CD4-positive, alpha-beta T cell treated with Interleukin-2 at 100 ng/mL for 4 hours (primary cell): ENCODE measurements around the gene ADCK1.
"Not testable (repeated sequence)": the region's sequence is repeated elsewhere in the genome, so short reads cannot be mapped to it uniquely, and the experiment has no call there.

ENCODE experiments used
- DNase-seq: peaks from one replicate; pipeline ENCODE4 v3.0.0-alpha.2; 2020; ENCODE audit warnings: low spot score

Gene ADCK1

GRCh38 chr14:77950371-77951063 lies 150.6 kb downstream of the ADCK1 start:
- no peak for DNase-seq

- DNase-seq, result no peak
Measured at GRCh38 chr14:77955816-77956484, 156.0 kb downstream of the ADCK1 start.

DNA sequence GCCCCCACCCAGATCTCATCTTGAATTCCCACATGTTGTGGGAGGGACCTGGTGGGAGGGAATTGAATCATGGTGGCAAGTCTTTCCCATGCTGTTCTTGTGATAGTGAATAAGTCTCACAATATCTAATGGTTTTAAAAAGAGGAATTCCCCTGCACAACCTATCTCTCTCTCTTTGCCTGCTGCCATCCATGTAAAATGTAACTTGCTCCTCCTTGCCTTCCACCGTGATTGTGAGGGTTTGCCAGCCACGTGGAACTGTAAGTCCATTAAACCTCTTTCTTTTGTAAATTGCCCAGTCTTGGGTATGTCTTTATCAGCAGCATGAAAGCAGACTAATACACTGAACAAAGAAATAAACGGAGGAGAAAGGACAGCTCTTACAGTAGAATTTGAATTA lies 159.8 kb downstream of the ADCK1 start:
- DNase-seq, result not testable (repeated sequence)

- DNase-seq, result no peak
Measured at GRCh38 chr14:77961847-77962580, 162.1 kb downstream of the ADCK1 start.

- DNase-seq, result no peak
Measured at GRCh38 chr14:77962731-77963520, 163.0 kb downstream of the ADCK1 start.

DNA sequence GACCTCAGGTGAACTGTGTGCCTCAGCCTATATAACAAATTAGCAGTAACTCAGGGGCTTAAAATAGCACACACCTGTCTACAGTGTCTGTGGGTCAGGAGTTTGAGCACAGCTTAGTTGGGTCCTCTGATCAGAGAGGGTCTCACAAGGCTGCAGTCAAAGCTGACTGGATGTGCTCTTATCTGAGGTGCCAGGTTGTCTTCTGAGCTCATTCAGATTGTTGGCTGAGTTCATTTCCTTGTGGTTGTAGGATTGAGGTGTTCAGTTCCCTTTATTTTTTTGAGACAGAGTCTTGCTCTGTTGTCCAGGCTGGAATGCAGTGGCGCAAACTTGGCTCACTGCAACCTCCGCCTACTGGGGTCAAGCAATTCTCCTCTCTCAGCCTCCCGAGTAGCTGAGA lies 164.7 kb downstream of the ADCK1 start:
- no peak for DNase-seq

DNA sequence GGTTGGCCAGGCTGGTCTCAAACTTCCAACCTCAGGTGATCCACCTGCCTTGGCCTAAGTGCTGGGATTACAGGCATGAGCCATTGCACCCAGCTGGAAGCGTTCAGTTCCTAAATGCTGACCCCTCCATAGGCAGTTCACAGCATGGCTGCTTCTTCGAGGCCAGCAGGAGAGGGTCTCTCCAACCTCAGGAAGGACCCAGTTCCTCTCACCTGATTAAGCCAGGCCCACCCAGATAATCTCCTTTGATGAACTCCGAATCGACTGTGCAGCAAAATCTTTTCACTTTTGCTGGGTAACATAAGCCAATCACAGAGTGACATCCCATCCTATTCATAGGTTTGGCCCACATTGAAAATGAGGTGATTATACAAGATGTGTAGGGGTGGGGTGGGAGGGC lies 165.1 kb downstream of the ADCK1 start:
- no peak for DNase-seq

GRCh38 chr14:77965919-77966435 lies 166.1 kb downstream of the ADCK1 start:
- no peak for DNase-seq

GRCh38 chr14:77967110-77967509 lies 167.2 kb downstream of the ADCK1 start:
- DNase-seq, result no peak

GRCh38 chr14:77970646-77971045 lies 170.7 kb downstream of the ADCK1 start:
- no peak for DNase-seq

DNA sequence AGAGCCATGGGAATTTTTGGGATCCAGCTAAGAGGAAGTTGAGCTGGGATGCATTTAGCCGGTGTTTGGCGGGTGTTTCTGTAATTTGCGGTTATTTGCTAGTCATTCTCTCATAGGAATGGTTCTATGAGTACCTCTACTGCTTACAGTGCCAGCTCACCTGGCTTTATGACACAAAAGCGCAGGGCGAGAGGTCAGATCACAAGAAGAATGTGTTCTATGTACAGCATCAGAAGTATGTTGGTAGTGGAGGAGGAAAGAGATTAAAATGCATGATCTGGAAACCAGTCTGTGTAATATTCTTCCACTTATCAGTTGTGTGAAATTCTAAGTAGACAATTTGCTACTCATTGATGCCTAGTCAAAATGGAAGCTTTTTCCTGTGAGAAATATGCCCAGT lies 173.3 kb downstream of the ADCK1 start:
- no peak for DNase-seq

DNA sequence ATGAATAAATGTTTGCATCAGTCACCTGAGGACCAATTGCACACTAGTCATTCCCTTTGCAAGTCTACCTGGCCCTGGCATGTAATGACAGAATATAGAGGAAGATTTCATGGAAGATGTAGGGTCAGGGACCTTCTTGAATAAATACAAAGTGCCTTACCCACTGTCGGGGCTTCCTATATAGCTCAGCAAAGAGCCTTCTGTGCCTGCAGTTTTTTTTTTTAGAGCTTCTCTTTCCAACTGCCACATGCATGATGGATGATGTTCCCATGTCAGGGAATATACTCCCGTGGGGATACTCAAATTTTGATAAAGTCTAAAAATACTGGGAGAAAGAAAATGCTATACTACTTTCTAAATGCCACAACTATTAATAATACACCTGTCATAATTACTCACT lies 176.7 kb downstream of the ADCK1 start:
- DNase-seq, result no peak

DNA sequence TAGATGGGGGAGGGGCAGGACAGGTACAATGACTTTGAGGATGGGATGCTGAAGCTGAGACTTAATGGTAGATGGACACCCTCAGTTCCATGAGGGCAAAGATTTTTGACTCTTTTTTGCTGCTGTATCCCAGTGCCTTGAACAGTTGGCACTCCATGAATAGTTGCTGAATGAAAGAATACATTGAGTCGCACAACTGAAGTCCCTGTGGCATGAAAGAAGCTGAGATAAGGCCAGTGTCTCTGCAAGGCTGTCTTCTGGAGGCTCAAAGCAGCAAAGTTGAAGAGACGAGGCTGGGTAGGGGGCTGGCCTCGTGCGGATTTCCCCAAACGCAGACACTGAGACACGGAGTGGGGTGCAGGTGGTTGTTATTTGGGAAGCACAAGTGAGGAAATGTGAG lies 179.3 kb downstream of the ADCK1 start:
- no peak for DNase-seq

- no peak for DNase-seq
Measured at GRCh38 chr14:77979666-77980351, 179.9 kb downstream of the ADCK1 start.

DNA sequence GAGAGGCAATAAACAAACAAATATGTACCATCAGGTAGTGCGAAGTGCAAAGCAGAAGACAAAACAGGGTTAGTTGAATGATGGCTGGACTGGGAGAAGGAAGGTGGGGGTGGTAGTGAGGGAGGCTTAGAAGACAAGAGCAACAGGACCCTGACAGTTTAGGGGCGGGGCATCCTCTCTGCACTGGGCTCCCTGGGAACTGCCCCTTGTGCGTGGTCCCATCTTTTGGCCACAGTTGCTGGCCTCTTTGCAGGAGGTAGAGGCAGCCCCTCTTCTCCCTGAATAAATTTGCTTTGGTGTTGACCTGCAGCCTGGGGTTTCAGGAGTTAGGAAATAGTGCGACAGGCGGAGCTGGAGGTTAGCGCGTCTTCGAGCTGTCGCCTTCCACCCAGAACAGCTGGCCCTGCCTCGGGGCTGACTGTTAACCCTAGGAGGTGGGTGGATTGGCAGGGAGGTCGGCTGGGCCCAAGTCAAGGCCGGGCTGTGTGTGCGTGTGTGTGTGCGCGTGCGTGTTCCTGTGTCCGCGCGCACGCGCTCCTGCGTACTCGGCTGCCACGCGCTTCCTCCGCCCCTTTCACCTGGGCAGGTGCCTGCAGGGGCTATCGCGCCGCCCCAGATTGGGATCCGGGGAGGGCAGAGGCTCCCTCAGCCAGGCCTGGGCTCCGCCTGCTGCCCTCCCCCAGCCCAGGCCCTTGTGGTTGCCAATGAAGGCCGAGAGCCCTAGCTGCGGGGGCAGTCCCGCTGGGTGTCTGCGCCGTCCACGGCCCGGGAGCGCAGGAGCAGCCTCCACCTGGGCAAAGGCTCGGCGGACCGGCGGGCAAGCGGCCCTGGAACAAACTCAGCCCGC lies 180.8 kb downstream of the ADCK1 start:
- DNase-seq, result no peak
